HG02973 (cell line): ENCODE measurements around the gene ACTA1.
A peak's percentile ranks its signal among the peaks of the same experiment; 100 is the strongest.
"Not testable (repeated sequence)": the region's sequence is repeated elsewhere in the genome, so short reads cannot be mapped to it uniquely, and the experiment has no call there.

ENCODE experiments used
- ATAC-seq: cut with Tn5 transposase; IDR thresholded peaks from one replicate; pipeline ENCODE4 v1.9.1; 2021; ENCODE audit warnings: moderate library complexity; ENCODE audit not compliant: unreplicated experiment

ACTA1 gene

DNA sequence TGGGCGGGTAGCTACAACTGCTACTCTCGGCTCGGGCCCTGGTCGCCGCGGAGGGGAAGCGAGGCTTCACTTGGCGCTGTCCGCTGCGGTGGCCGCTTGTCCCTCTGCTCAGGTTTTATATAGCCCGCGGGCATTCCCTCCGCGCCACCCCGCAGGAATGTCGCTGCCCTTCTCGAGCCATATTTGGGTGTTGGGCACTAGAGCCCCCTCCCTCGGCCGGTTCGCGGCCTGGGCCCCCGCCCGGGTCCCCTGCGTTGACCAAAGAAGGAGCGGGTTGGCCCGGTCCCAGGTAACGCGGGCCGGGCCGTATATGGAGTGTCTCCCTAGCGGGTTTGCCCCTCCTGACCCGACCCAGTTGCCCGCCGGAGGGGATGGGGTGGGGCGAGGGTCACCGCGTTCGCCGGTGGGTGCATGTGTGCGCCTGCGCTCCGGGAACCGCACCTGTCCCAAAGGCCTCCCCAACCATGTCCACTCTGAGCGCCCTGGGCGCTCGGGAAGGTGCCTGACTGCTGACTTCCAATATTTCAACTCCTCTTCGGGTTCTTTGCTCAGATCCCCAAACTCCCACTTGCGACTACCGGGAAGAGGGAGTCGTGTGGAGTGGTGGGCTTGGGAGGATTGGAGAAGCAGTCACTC lies at the start of gene ACTA1:
TSS of gene ACTA1 (minus strand) at position 90 of the 636 bp plus-strand sequence. CDS start 979 bp downstream, outside the sequence.
- no peak for ATAC-seq

DNA sequence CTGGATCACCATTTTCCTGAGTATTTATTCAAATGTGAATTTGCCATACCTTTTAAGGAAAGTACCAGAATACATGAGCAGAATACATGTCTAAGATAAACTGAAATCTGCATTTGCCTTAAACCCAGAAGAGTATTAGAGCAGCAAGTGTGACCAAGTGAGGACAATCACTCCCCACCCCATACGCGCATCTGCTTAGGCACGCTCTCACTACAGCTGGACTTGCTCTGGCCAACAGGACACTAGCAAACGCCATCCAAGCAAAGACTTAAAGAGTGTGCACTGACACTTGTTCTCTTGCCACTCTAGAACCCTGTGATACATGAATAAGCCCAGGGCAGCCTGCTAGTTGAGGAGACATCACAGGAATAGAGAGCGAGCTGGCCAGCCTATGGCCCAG lies 48.6 kb upstream of the ACTA1 start:
- ATAC-seq = no peak

GRCh38 chr1:229480495-229480894 lies 46.6 kb upstream of the ACTA1 start:
- no peak for ATAC-seq

GRCh38 chr1:229479660-229480399 lies 45.9 kb upstream of the ACTA1 start:
- peak; percentile 65 for ATAC-seq

- peak; percentile 83 for ATAC-seq
Observed at GRCh38 chr1:229478852-229479251, 45.0 kb upstream of the ACTA1 start.

DNA sequence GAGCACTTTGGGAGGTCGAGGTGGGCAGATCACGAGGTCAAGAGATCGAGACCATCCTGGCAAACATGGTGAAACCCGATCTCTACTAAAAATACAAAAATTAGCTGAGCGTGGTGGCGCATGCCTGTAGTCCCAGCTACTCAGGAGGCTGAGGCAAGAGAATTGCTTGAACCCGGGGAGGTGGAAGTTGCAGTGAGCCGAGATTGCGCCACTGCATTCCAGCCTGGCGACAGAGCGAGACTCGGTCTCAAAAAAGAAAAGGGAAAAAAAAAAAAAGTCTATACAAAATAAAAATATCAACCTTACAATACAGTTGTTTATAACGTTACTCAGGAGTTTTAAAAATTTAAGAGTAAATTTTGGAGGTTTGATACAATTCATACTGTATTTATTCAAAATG lies 42.0 kb upstream of the ACTA1 start:
- ATAC-seq = not testable (repeated sequence)

- no peak for ATAC-seq
Observed at GRCh38 chr1:229474509-229474908, 40.6 kb upstream of the ACTA1 start.

GRCh38 chr1:229471175-229471574 lies 37.3 kb upstream of the ACTA1 start:
- no peak for ATAC-seq

DNA sequence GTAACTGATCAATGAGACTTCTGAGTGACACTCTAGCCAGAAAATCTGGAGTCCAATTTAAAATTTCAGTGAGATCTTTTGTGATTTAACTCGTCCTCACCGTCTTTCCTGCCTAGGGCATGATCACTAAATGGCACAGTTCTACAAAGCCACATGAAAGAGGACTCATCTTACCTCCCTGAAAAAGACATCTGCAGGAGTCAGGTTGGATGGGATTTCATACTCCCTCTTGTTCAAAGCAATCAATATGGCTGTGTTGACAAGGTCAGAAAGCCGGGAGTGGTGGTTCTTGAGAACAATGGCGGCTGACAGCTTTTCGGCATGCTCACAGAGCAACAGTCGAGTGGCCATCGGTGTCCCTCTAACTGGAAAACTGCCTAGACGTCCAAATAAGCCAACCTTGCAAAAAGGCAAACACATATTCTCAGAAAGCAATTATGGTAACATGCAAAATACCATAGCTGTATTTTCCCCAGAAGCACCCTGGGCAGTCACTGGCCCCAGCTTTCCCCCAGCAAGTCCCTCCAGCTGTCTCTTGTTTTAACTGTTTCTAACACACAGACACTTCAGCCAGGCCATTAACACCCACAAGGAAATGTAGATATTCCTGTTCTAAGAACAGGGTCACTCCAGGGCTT lies 36.6 kb upstream of the ACTA1 start:
- no peak for ATAC-seq

- no peak for ATAC-seq
Observed at GRCh38 chr1:229466887-229467286, 33.0 kb upstream of the ACTA1 start.

GRCh38 chr1:229464672-229465071 lies 30.8 kb upstream of the ACTA1 start:
- no peak for ATAC-seq

GRCh38 chr1:229461032-229461668 lies 27.3 kb upstream of the ACTA1 start:
- no peak for ATAC-seq

- no peak for ATAC-seq
Observed at GRCh38 chr1:229459815-229460214, 25.9 kb upstream of the ACTA1 start.

DNA sequence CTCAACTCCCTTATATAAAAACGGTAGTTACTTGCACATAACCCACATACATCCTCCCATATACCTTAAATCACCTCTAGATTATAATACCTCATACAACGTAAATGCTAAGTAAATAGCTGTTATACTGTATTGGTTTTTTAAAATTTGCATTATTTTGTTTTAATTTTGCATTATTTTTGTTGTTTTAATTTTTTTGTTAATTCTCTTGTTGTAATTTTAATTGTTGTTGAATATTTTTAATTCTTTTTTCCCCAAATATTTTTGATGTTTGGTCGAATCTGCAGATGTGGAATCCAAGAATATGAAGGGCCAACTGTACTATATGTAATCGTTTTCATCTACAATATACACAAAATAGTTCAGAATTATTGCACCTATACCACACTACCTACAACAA lies 23.5 kb upstream of the ACTA1 start:
- ATAC-seq = no peak

DNA sequence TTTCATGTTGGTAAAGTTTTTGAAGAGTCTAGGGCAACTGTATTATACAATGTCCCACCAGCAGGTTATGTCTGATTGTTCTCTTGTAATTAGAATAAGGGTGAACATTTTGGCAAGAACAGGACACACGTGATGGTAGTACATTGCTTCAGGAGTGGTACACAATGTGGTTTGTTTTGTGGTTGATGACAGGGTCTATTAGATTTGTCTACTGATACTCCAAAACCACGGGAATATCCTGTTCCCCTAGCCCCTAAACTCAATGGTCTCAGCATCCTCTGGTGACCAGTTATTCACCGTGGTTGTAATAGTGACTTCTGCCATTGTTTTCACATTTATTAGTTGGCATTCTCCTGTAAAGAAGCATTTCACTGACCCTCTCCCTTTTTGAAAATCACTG lies 22.1 kb upstream of the ACTA1 start:
- ATAC-seq = no peak

GRCh38 chr1:229454056-229454455 lies 20.2 kb upstream of the ACTA1 start:
- ATAC-seq = no peak

GRCh38 chr1:229452956-229453801 lies 19.3 kb upstream of the ACTA1 start:
- no peak for ATAC-seq

DNA sequence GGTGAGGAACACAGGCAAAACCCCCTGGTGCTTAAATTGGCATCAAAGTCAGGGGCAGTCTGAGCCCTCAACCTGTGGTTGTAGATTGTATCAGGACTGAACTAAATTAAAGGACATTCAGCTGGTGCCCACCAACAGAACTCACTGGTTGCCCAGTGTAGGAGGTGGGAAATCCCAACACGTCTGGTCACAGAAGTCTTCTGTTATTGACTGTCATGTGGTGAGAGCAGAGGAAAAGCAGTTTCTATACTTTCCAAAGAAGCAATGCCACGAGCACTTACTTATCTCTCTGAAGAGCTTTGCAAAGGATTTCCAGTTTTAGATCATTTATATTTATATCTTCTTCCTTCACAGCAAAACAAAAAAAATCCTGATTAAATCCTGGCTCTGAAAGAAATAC lies 15.0 kb upstream of the ACTA1 start:
- no peak for ATAC-seq

DNA sequence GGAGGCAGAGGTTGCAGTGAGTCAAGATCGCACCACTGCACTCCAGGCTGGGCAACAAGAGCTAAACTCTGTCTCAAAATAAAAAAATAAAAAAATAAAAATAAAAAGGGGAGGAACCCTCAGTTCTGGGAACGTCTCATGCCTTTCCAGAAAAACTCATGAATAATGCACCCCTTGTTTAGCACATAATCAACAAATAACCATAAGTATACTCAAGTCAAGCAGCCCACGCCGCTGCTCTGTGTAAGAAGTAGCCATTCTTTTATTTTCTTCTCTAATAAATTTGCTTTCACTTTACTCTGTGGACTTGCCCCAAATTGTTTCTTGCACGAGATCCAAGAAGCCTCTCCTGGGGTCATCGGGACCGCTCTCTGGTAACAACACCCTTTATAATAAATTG lies 14.5 kb upstream of the ACTA1 start:
- ATAC-seq = no peak

GRCh38 chr1:229447809-229448252 lies 13.9 kb upstream of the ACTA1 start:
- no peak for ATAC-seq

DNA sequence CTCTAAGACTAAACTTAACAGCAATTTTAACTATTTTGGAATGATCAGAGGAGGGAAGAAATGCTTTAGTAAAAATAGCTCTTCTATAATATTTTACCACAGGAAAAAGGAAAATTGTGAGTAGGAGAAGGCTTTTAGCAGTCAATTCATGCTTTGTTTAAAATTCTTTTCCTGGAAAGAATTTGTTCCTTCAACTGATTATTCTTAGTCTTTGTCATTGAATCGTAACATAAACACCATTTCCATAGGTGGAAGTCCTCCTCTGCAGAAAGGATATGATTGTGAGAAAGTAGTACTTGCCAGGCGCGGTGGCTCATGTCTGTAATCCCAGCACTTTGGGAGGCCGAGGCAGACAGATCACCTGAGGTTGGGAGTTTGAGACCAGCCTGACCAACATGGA lies 11.9 kb upstream of the ACTA1 start:
- ATAC-seq = no peak
